ENCODE data around the gene H3-3A.

- TF ChIP-seq ESRRA (CRISPR knock-in tag; IDR thresholded peaks at IDR 0.05; ENCODE audit: borderline replicate concordance): no peak
- TF ChIP-seq CTCF (IDR thresholded peaks at IDR 0.05): no peak
- TF ChIP-seq USF2 (CRISPR knock-in tag; IDR thresholded peaks at IDR 0.05): no peak
- TF ChIP-seq ZNF138 (CRISPR knock-in tag; conservative IDR thresholded peaks at IDR 0.05): no peak
- no peak for TF ChIP-seq ERG (CRISPR knock-in tag; IDR thresholded peaks at IDR 0.05)
- TF ChIP-seq HMGXB4 (CRISPR knock-in tag; IDR thresholded peaks at IDR 0.05): no peak
- no peak for TF ChIP-seq ZNF425 (CRISPR knock-in tag; conservative IDR thresholded peaks at IDR 0.05)
- TF ChIP-seq USF1 (CRISPR knock-in tag; IDR thresholded peaks at IDR 0.05): no peak
- no peak for TF ChIP-seq FOXP1 (CRISPR knock-in tag; IDR thresholded peaks at IDR 0.05; ENCODE audit: borderline replicate concordance)
- no peak for TF ChIP-seq CREB1 (CRISPR knock-in tag; IDR thresholded peaks at IDR 0.05)
- no peak for TF ChIP-seq ZNF121 (CRISPR knock-in tag; IDR thresholded peaks at IDR 0.05)
- no peak for TF ChIP-seq ETV6 (CRISPR knock-in tag; IDR thresholded peaks at IDR 0.05)
- TF ChIP-seq AFF4 (CRISPR knock-in tag; IDR thresholded peaks at IDR 0.05; ENCODE audit: borderline replicate concordance): no peak
Observed at GRCh38 chr1:226048886-226049285, 13.6 kb upstream of the H3-3A start.

Data from WTC11 (cell line).